K562 (cell line): ENCODE measurements around the gene SH3GL3. TPM values are rescaled to one million over a fixed set of nuclear protein-coding genes. Genes with fewer than 3 reads are reported as not detected.

Experiments
- ATAC-seq: fragments of 200-7000 bp; cut with Tn5 transposase; 3 replicates; pipeline ENCODE4 v1.9.1; 2020; ENCODE audit warnings: moderate library complexity
- BruUV-seq: library from RNA; stranded (reverse); fragments of 400-500 nt; replicated peaks from 2 replicates; lab custom pipeline; 2021; lab: Mats Ljungman, UMichigan
- CTCF ChIA-PET: fragments of 300-600 bp; formaldehyde crosslinking; extraction: SDS; loops from one replicate; lab custom pipeline; 2021; ENCODE audit warnings: low intra/inter-chr PET ratio; lab: Yijun Ruan, JAX
- POLR2A ChIA-PET: fragments of 300-600, 350-650 bp; sonication (Branson Sonifier 250); formaldehyde crosslinking; extraction: SDS; loops from one replicate; lab custom pipeline; 2021; ENCODE audit warnings: antibody characterized with exemption, inconsistent platforms; lab: Yijun Ruan, JAX
- DNase-seq, 4 experiments: peaks; one replicate each; pipeline versions ENCODE4 v3.0.0 to v3.0.0-alpha.2; 2011 to 2018; ENCODE audit warnings: low spot score in 3 of 4, mixed read lengths in 3 of 4; ENCODE audit errors: extremely low read depth in 1 of 4
- FAIRE-seq: peaks from 2 replicates; lab custom pipeline; 2011; peaks lifted over from hg19 to GRCh38; lab: Jason Lieb, UNC
- H2AFZ ChIP-seq: 2 replicates; pipeline ENCODE4 v1.6.0; 2011; ENCODE audit warnings: low read depth, low read length, control low read depth, inconsistent platforms
- H3K27ac ChIP-seq: fragments of 200-600 bp; 3 replicates; pipeline ENCODE4 v1.8.0; 2011; ENCODE audit warnings: low read depth, mild to moderate bottlenecking, control low read depth, inconsistent platforms, low read length, moderate library complexity, mixed read lengths; ENCODE audit errors: extremely low read depth
- H3K27me3 ChIP-seq, 2 experiments: fragments of 300-600 bp in 1 of 2; 2 replicates in 1 of 2; 3 replicates in 1 of 2; pipeline versions ENCODE4 v1.6.0 to v1.8.0; 2011; ENCODE audit warnings: inconsistent platforms in 2 of 2, low read length in 2 of 2, mild to moderate bottlenecking in 1 of 2, mixed read lengths in 1 of 2, moderate library complexity in 1 of 2; ENCODE audit not compliant: control insufficient read depth in 2 of 2, insufficient read depth in 2 of 2
- H3K36me3 ChIP-seq: fragments of 300-600 bp; 3 replicates; pipeline ENCODE4 v1.8.0; 2011; ENCODE audit warnings: mild to moderate bottlenecking, low read length, inconsistent platforms; ENCODE audit not compliant: control insufficient read depth, insufficient read depth
- H3K4me1 ChIP-seq, 2 experiments: fragments of 200-600 bp in 1 of 2; replicated peaks in 1 of 2; 2 replicates in 1 of 2; 3 replicates in 1 of 2; pipeline versions ENCODE4 v1.5.1 to v1.8.0; 2011; ENCODE audit warnings: inconsistent platforms in 2 of 2, low read length in 2 of 2, mild to moderate bottlenecking in 1 of 2, mixed read lengths in 1 of 2, moderate library complexity in 1 of 2; ENCODE audit not compliant: control insufficient read depth in 2 of 2, insufficient read depth in 2 of 2
- H3K4me2 ChIP-seq: 2 replicates; pipeline ENCODE4 v1.6.1; 2011; ENCODE audit warnings: low read length, control low read depth, inconsistent platforms, mixed read lengths; ENCODE audit not compliant: insufficient read depth
- H3K4me3 ChIP-seq: fragments of 200-600 bp; sonication (generic), shearing (Covaris generic); 2 replicates; pipeline ENCODE4 v1.5.1; 2016; ENCODE audit warnings: control low read depth, inconsistent platforms
- H3K79me2 ChIP-seq: fragments of 200-600 bp; 3 replicates; pipeline ENCODE4 v1.8.0; 2011; ENCODE audit warnings: low read length, inconsistent platforms; ENCODE audit not compliant: control insufficient read depth, insufficient read depth
- H3K9ac ChIP-seq, 2 experiments: 2 replicates each; pipeline versions ENCODE4 v1.6.0 to v1.6.1; 2011; ENCODE audit warnings: low read depth in 2 of 2, low read length in 2 of 2, control low read depth in 1 of 2, inconsistent platforms in 1 of 2, mild to moderate bottlenecking in 1 of 2, mixed read lengths in 1 of 2; ENCODE audit not compliant: insufficient read depth in 1 of 2
- H3K9me1 ChIP-seq: one replicate; pipeline ENCODE4 v1.6.0; 2011; ENCODE audit warnings: inconsistent platforms, mild to moderate bottlenecking, low read length, moderate library complexity; ENCODE audit not compliant: control insufficient read depth, insufficient read depth
- H3K9me3 ChIP-seq: replicated peaks from 2 replicates; pipeline ENCODE4 v1.5.1; 2011; ENCODE audit warnings: low read depth, low read length, inconsistent platforms; ENCODE audit not compliant: control insufficient read depth, insufficient read depth
- H4K20me1 ChIP-seq: replicated peaks from 2 replicates; pipeline ENCODE4 v1.6.1; 2011; ENCODE audit warnings: low read length, inconsistent platforms, mixed read lengths; ENCODE audit not compliant: control insufficient read depth, insufficient read depth
- E2F3 ChIP-seq: fragments of 250-450 bp; sonication (Bioruptor Pico); IDR thresholded peaks from 2 replicates; pipeline ENCODE4 v1.4.0; 2020; ENCODE audit warnings: mild to moderate bottlenecking
- MCM3 ChIP-seq: fragments of 450-650 bp; IDR thresholded peaks from 2 replicates; pipeline ENCODE4 v1.6.1; 2016
- MITF ChIP-seq: IDR thresholded peaks from 2 replicates; pipeline ENCODE4 v1.6.1; 2014; ENCODE audit warnings: antibody characterized with exemption
- POLR2G ChIP-seq: fragments of 200-400 bp; formaldehyde crosslinking; IDR thresholded peaks from 2 replicates; pipeline ENCODE4 v1.6.1; 2017; ENCODE audit warnings: low read depth, mild to moderate bottlenecking, antibody characterized with exemption, low read length, moderate library complexity
- SRF ChIP-seq, 2 experiments: fragments of 250-450, 450-650 bp in 1 of 2; sonication (Bioruptor Pico) in 1 of 2; sonication (generic) in 1 of 2; formaldehyde crosslinking; IDR thresholded peaks; 2 replicates each; pipeline versions ENCODE4 v1.5.0 to v1.5.1; 2020 to 2022; ENCODE audit warnings: mild to moderate bottlenecking in 1 of 2, missing genetic modification reagents in 1 of 2
- STAG1 ChIP-seq: sonication (generic); formaldehyde crosslinking; IDR thresholded peaks from 2 replicates; pipeline ENCODE4 v1.5.0; 2020; ENCODE audit warnings: missing genetic modification reagents, borderline replicate concordance
- THAP12 ChIP-seq: fragments of 250-450 bp; sonication (Bioruptor Pico); IDR thresholded peaks from 2 replicates; pipeline ENCODE4 v1.9.0; 2021; ENCODE audit warnings: mild to moderate bottlenecking, inconsistent platforms
- ZNF140 ChIP-seq: fragments of 250-450 bp; sonication (Bioruptor Pico); IDR thresholded peaks from 2 replicates; pipeline ENCODE4 v1.8.0; 2021; ENCODE audit warnings: moderate library complexity, mild to moderate bottlenecking, inconsistent platforms
- ZNF143 ChIP-seq: sonication (generic); formaldehyde crosslinking; IDR thresholded peaks from 2 replicates; pipeline ENCODE4 v1.9.0; 2022; ENCODE audit warnings: mild to moderate bottlenecking, missing genetic modification reagents
- ZNF263 ChIP-seq: sonication (generic); formaldehyde crosslinking; IDR thresholded peaks from 2 replicates; pipeline ENCODE4 v1.8.0; 2022; ENCODE audit warnings: mild to moderate bottlenecking, missing genetic modification reagents, borderline replicate concordance
- ZNF583 ChIP-seq: fragments of 250-450 bp; sonication (Bioruptor Pico); IDR thresholded peaks from 2 replicates; pipeline ENCODE4 v1.4.0; 2020
- ZNF644 ChIP-seq: fragments of 200-800 bp; sonication (Bioruptor generic); IDR thresholded peaks from 2 replicates; pipeline ENCODE4 v1.6.1; 2016; ENCODE audit warnings: low read depth, missing genetic modification characterization, missing compliant biosample characterization
- ZNF79 ChIP-seq: fragments of 250-450 bp; sonication (Bioruptor Pico); IDR thresholded peaks from 2 replicates; pipeline ENCODE4 v1.4.0; 2020; ENCODE audit warnings: low read depth, mild to moderate bottlenecking, moderate library complexity
- WGBS: fragments of 100-300 bp; shearing (Covaris generic); methylation state at CpG from one replicate; pipeline ENCODE4 v1.1.6; 2016; ENCODE audit warnings: low coverage, mixed read lengths; ENCODE audit not compliant: insufficient coverage; ENCODE audit errors: missing lambda C conversion rate; 5-methylcytosine and 5-hydroxymethylcytosine counted together
- in situ Hi-C: fragments of 300-500 bp; cut with MboI; formaldehyde crosslinking; loops from 4 replicates; pipeline ENCODE4 v1.15.0; 2018; ENCODE audit warnings: inconsistent platforms, mixed read lengths
- intact Hi-C: fragments of 100-400 bp; cut with micrococcal nuclease; formaldehyde crosslinking; loops from 2 replicates; pipeline ENCODE4 v1.14.2; 2022
- polyA plus RNA-seq, 8 experiments: library from polyadenylated mRNA; depleted of rRNA in 4 of 8; stranded (reverse) in 5 of 8; unstranded in 3 of 8; fragments of >200 nt; fragmentation: Nextera tagmentation in 2 of 8; fragmentation: Illumina TruSeq in 1 of 8; extraction: Ambion mirVana in 2 of 8; extraction: Trizol in 1 of 8; gene quantifications; 2 replicates each; pipeline versions ENCODE4 v1.2.1 to v1.2.3, GENCODE V29; 2011 to 2014; ENCODE audit warnings: inconsistent platforms in 1 of 8, missing spikeins in 1 of 8
- total RNA-seq, 7 experiments: library from RNA; depleted of rRNA in 6 of 7; stranded (reverse); fragments of >200 nt in 6 of 7; fragmentation: Illumina TruSeq in 2 of 7; extraction: Trizol in 2 of 7; gene quantifications; 2 replicates each; pipeline versions ENCODE4 v1.2.1 to v1.2.3, GENCODE V29; 2011 to 2021; ENCODE audit warnings: low replicate concordance in 1 of 7

SH3GL3 gene
- total and polyA plus RNA-seq, 9 of the 15 experiments (the other 6 are each of a cell fraction or from before 2014, with no cell fraction given): 3.9 to 16.0 (median 9.7) TPM

GRCh38 chr15:83658430-83659416 is 211.6 kb downstream of the SH3GL3 start:
- no TSS peak for BruUV-seq

More at GRCh38 chr15:83658430-83659416, 211.6 kb downstream of the SH3GL3 start:
- no peaks in the 10 kb centered on the region for H3K79me2 ChIP-seq
- POLR2A ChIA-PET: interaction anchor here (1.9 kb wide), 1 partner anchor 10 kb away, joined by 5 read pairs; no protein-coding TSS in a partner anchor
- no peaks in the 10 kb centered on the region for H3K9me1 ChIP-seq
- H3K4me2 ChIP-seq: no peak overlapping the region
- H3K9ac ChIP-seq: no peak overlapping the region
- WGBS: 0% methylated on average over 9 of the region's 10 CpGs
- H4K20me1 ChIP-seq: no peaks in the 10 kb centered on the region
- DNase-seq: no peak
- no peak for FAIRE-seq
- H3K9me3 ChIP-seq: no peaks in the 10 kb centered on the region
- intact Hi-C loops (no loop called here), in situ Hi-C loops (no loop called here)
- CTCF ChIA-PET: no interaction called here
- no peak overlapping the region for H2AFZ ChIP-seq
- no peak for TF ChIP-seq ZNF644
- TF ChIP-seq ZNF143 (CRISPR knock-in tag): no peak
- TF ChIP-seq SRF (CRISPR knock-in tag; IDR thresholded peaks at IDR 0.05): no peak
- no peak for TF ChIP-seq ZNF79 (CRISPR knock-in tag)
- no peak for TF ChIP-seq POLR2G
- TF ChIP-seq ZNF263 (CRISPR knock-in tag): no peak
- no peak for TF ChIP-seq MCM3
- TF ChIP-seq E2F3: no peak
- TF ChIP-seq STAG1 (CRISPR knock-in tag): no peak
- TF ChIP-seq ZNF583 (CRISPR knock-in tag): no peak
- TF ChIP-seq ZNF140: no peak
- TF ChIP-seq THAP12 (CRISPR knock-in tag): no peak
- no peak for TF ChIP-seq MITF
- H3K27me3 ChIP-seq: peaks cover 0 to 12% of the 10 kb centered on the region in 2 experiments; a peak in 2 of 5 replicates
- no peak overlapping the region for H3K27ac ChIP-seq
- H3K36me3 ChIP-seq: no peaks in the 10 kb centered on the region
- no peaks in the 10 kb centered on the region for H3K4me1 ChIP-seq
- ATAC-seq: no peak
- no peak overlapping the region for H3K4me3 ChIP-seq
